Measurements from ENCODE around the gene DENND1A.
"Not testable (repeated sequence)": the region's sequence is repeated elsewhere in the genome, so short reads cannot be mapped to it uniquely, and the experiment has no call there.

The DENND1A gene

DNA sequence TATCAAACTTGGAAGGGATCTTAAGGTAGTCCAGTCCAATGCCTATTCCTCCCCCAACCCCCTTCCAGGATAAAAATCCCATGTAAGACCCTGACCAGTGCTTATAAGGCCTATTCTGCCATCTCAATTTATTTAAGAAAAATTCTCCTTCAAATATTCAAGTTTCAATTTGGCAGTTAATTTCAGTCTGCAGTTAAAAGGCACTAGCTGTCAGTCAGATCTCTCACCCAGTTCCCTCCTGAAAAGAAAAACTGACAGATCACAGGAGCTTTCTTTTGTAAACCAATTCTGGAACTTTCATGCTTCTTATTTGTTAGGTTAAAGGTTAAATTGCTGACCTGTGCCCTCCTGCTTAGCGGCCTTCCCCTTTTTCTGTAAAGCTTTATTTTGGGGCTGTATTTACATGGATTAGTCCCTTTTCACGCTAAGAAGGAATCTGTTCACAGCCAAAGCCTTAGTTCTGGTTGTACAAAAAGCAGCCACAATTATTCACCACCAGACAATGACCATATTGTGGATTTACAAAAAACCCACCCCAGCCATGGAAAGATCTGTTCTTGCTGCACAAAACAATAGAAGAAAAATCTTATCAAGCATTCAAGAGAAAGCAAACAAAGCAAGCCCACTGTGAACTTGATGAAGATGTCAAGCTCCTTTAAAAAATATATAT, 68.7 kb downstream of the DENND1A start:
- no peak for DNase-seq

- DNase-seq, result no peak
Measured at GRCh38 chr9:123860603-123861002, 69.3 kb downstream of the DENND1A start.

GRCh38 chr9:123852403-123852802, 77.5 kb downstream of the DENND1A start:
- DNase-seq, result no peak

GRCh38 chr9:123851851-123852250, 78.1 kb downstream of the DENND1A start:
- no peak for DNase-seq

DNA sequence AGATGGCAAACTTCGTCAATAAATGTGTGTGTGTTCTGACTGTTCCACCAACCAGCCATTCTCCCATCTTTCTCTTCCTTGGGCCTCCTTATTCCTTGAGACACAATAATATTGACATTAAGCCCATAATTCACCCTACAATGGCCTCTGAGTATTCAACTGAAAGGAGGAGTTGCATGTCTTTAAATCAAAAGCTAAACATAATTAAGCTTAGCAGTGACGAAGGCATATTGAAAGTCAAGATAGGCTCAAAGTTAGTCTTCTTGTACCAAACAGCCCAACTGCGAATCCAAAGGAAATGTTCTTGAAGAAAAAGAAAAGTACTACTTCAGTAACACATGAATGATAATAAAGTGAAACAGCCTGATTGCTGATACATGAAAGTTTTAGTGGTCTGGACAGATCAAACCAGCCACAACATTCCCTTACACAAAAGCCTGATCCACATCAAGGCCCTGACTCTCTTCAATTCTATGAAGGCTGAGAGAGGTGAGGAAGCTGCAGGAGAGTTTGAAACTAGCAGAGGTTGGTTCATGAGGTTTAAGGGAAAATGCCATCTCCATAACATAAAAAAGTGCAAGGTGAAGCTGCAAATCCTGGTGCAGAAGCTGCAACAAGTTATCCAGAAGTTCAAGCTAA, 81.4 kb downstream of the DENND1A start:
- no peak for DNase-seq

- no peak for DNase-seq
Measured at GRCh38 chr9:123846966-123847365, 83.0 kb downstream of the DENND1A start.

DNA sequence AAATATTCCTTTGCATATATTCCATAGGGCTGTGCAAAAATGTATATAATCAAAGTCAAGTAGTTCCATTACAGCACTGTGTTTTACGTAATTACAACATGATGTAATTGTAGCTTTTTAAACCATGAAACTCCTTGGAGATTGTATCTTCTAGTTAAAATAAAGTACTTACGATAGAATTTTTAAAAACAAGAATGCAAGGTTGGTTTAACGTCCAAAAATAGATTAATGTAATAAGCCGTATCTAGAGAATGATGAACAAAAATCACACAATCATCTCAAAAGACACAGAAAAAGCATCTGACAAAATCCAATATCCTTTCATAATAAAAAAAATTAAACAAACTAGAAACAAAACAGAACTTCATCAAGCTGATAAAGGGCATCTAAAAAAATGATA, 86.2 kb downstream of the DENND1A start:
- DNase-seq, result no peak

- DNase-seq, result no peak
Measured at GRCh38 chr9:123835821-123836220, 94.1 kb downstream of the DENND1A start.

- no peak for DNase-seq
Measured at GRCh38 chr9:123834889-123835562, 94.9 kb downstream of the DENND1A start.

DNA sequence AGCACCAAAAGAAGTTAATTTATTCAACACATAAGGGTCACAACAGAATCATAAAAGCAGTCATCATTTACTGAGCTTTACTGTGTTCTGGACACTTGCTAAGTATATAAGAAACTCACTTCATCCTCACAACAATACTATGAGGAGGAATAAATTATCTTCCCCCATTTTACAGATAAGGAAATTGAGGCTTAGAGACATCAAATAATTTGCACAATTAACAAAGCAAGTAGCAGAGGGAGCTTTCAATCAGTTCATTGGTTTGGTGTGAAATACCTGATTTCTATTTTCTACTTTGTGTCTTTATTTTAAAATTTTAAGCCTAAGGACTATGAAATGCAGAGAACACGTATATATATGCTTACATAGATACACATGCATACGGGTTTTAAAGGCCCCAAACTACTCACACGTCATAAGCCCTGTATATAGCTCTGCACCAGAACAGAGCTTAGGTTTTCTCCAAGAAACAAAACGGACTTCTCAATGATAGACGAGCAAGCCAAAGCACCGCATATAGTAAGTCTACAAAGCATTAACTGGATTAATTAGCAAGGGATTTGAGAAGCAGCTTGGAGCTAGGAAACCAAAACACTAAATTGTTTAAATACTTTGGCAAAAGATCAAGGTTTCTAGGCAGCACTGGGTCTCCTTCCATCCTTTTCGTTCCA, 95.6 kb downstream of the DENND1A start:
- DNase-seq, result no peak

- DNase-seq, result no peak
Measured at GRCh38 chr9:123832858-123833650, 96.9 kb downstream of the DENND1A start.

GRCh38 chr9:123832176-123832575, 97.8 kb downstream of the DENND1A start:
- no peak for DNase-seq

DNA sequence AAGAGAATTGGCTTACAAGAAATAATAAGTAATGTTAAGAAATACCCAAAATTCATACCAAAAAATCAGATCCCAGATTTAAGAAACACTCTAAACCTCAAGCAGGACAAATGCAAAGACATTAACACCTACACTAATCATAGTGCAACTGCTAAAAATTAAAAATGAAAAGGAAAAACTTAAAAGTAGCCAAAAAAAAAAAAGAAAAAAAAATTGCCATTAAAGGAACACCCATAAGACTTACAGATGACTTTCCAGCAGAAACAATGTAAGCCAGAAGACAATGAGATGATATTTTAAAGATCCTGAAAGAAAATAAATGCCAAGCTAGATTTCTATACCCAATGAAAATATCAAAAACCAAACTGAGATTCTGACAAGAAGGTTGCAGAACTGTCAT, 101.5 kb downstream of the DENND1A start:
- no peak for DNase-seq

GRCh38 chr9:123825342-123826060, 104.4 kb downstream of the DENND1A start:
- no peak for DNase-seq

GRCh38 chr9:123823194-123823947, 106.6 kb downstream of the DENND1A start:
- no peak for DNase-seq

DNA sequence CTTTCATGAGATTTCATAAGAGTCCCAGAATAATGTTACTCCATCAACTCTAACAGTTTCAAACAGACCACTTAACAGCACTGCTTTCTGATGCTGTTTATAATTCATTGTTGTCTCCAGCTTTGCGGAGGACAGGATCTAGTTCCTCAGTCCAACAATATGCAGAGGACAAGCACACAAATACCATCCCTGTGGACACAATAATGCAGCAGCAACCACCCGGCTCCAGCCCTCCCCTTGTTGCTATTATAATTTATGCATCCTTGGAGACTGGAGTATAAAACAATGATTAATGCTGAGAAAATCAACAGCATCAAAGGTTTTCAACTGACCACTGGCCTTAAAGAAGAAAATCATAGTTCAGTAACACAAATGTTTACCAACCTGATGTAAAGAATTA, 108.3 kb downstream of the DENND1A start:
- DNase-seq, result no peak

GRCh38 chr9:123820139-123820538, 109.8 kb downstream of the DENND1A start:
- no peak for DNase-seq

GRCh38 chr9:123816817-123817472, 113.0 kb downstream of the DENND1A start:
- DNase-seq, result no peak

- DNase-seq, result not testable (repeated sequence)
Measured at GRCh38 chr9:123815856-123816255, 114.1 kb downstream of the DENND1A start.

DNA sequence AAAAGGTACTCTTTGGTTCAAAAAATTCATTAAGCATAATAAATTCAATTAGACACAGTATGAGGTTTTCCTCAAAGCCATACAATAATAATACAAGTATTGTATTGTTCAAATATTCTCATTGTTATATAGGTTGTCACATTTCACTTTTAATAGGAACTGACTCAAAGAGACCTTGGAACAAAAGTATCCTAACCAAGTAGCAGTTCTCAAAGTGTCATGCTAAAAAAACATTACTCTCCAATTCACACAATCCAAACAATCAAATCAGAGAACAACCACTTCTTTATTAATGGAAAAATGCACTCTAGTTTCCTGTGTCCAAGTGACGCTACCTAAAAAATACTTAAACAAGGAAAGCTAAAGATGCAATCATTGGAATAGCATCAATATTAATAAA, 115.4 kb downstream of the DENND1A start:
- no peak for DNase-seq

- DNase-seq, result no peak
Measured at GRCh38 chr9:123812984-123813383, 116.9 kb downstream of the DENND1A start.
